OCI-LY3 (cell line): ENCODE results near the gene PIEZO2.

ENCODE experiments used
- H2AFZ ChIP-seq: fragments of 200-600, 300-600 bp; shearing (Covaris generic); 2 replicates; pipeline ENCODE4 v1.6.0; 2014; ENCODE audit warnings: antibody characterized with exemption, low read depth, low read length
- H3K27ac ChIP-seq: fragments of 200-600, 300-600 bp; sonication (generic); 2 replicates; pipeline ENCODE4 v1.5.1; 2014; ENCODE audit warnings: mild to moderate bottlenecking, low read length, moderate library complexity, mixed read lengths
- H3K27me3 ChIP-seq: fragments of 200-600, 300-600 bp; sonication (generic); 2 replicates; pipeline ENCODE4 v1.6.1; 2014; ENCODE audit warnings: low read depth, low read length, mixed read lengths
- H3K36me3 ChIP-seq: fragments of 200-600, 300-600 bp; sonication (generic); replicated peaks from 2 replicates; pipeline ENCODE3; 2014; ENCODE audit warnings: low read depth, low read length, mixed read lengths
- H3K4me1 ChIP-seq: fragments of 300-600, 200-600 bp; sonication (generic); 2 replicates; pipeline ENCODE4 v1.6.1; 2014; ENCODE audit warnings: low read length, mixed read lengths
- H3K4me2 ChIP-seq: fragments of 200-600, 300-600 bp; sonication (generic); 2 replicates; pipeline ENCODE4 v1.6.1; 2014; ENCODE audit warnings: low read length, mixed read lengths
- H3K4me3 ChIP-seq: fragments of 300-600, 200-600 bp; sonication (generic); 2 replicates; pipeline ENCODE4 v1.5.1; 2014; ENCODE audit warnings: antibody characterized with exemption, mild to moderate bottlenecking, low read length, moderate library complexity
- H3K79me2 ChIP-seq: fragments of 300-600, 200-600 bp; shearing (Covaris generic); 2 replicates; pipeline ENCODE4 v1.6.1; 2014; ENCODE audit warnings: mild to moderate bottlenecking, low read length, mixed read lengths
- H3K9ac ChIP-seq: fragments of 300-600, 200-600 bp; shearing (Covaris generic); 2 replicates; pipeline ENCODE4 v1.6.0; 2014; ENCODE audit warnings: mild to moderate bottlenecking, low read length, moderate library complexity
- H3K9me3 ChIP-seq: fragments of 200-600, 300-600 bp; shearing (Covaris generic); 2 replicates; pipeline ENCODE4 v1.6.1; 2014; ENCODE audit warnings: low read length, mixed read lengths; ENCODE audit not compliant: insufficient read depth
- H4K20me1 ChIP-seq: fragments of 200-600, 300-600 bp; sonication (generic); 2 replicates; pipeline ENCODE4 v1.6.1; 2016; ENCODE audit warnings: low read length, mixed read lengths; ENCODE audit not compliant: insufficient read depth
- EZH2phosphoT487 ChIP-seq: fragments of 200-600 bp; shearing (Covaris generic); IDR thresholded peaks from 2 replicates; pipeline ENCODE4 v1.6.1; 2018; ENCODE audit warnings: antibody characterized with exemption, mixed run types, low read depth
- TF ChIP-seq, protein P1 (sequence below): fragments of 200-600, 300-600 bp; sonication (generic); IDR thresholded peaks from 2 replicates; pipeline ENCODE4 v1.5.1; 2014; ENCODE audit warnings: antibody characterized with exemption, low read length, low read depth

Gene PIEZO2

DNA sequence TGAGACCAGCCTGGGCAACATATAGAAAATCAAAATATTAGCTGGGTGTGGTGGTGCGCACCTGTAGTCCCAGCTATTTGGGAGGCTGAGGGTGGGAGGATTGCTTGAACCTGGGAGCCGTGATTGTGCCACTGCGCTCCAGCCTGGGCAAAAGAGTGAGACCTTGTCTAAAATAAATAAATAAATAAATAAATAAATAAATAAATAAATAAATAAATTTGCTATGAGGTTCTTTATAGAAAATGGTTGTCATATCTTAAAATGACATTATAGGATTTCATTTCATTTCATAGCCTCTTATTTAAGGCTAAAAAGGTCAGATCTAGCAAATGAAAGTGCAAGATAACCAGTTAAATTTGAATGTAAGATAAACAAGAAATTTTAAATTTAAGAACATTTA lies 430.6 kb downstream of the PIEZO2 start:
- Histone ChIP-seq H3K4me3 (no peak overlapping the region), H3K4me1 (no peaks in the 10 kb centered on the region), H3K36me3 (no peaks in the 10 kb centered on the region), H3K27ac (no peak overlapping the region), H3K27me3 (peaks cover 9% of the 10 kb centered on the region; the same call in 1 of the 2 replicates), H3K79me2 (no peaks in the 10 kb centered on the region), H3K4me2 (no peak overlapping the region), H3K9ac (no peak overlapping the region), H3K9me3 (no peaks in the 10 kb centered on the region), H4K20me1 (no peaks in the 10 kb centered on the region), H2AFZ (no peak overlapping the region)
- TF ChIP-seq, protein P1, sequence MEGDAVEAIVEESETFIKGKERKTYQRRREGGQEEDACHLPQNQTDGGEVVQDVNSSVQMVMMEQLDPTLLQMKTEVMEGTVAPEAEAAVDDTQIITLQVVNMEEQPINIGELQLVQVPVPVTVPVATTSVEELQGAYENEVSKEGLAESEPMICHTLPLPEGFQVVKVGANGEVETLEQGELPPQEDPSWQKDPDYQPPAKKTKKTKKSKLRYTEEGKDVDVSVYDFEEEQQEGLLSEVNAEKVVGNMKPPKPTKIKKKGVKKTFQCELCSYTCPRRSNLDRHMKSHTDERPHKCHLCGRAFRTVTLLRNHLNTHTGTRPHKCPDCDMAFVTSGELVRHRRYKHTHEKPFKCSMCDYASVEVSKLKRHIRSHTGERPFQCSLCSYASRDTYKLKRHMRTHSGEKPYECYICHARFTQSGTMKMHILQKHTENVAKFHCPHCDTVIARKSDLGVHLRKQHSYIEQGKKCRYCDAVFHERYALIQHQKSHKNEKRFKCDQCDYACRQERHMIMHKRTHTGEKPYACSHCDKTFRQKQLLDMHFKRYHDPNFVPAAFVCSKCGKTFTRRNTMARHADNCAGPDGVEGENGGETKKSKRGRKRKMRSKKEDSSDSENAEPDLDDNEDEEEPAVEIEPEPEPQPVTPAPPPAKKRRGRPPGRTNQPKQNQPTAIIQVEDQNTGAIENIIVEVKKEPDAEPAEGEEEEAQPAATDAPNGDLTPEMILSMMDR = no peak
- no peak for TF ChIP-seq EZH2phosphoT487

DNA sequence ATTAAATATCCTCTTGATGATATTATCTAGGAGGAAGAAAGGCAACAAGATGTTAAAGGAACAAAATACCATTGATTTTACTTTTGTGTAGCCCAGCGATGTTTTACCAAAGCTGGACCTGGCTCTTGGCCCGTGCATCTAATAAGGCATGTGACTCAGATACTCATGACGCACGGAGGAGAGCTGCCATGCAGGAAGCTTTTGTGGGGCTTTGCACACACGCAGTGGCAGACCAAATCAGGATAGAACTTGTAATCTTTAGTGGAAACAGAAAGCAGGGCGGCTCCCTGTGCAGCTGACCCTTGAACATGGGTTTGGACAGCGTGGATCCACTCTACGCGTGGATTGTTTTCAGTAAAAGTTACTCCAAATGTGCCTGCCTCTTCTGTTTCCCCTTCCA lies 433.6 kb downstream of the PIEZO2 start:
- no peak overlapping the region for H3K9ac ChIP-seq
- no peak overlapping the region for H2AFZ ChIP-seq
- H3K4me1 ChIP-seq = no peaks in the 10 kb centered on the region
- TF ChIP-seq EZH2phosphoT487 = no peak
- no peaks in the 10 kb centered on the region for H3K9me3 ChIP-seq
- no peaks in the 10 kb centered on the region for H4K20me1 ChIP-seq
- H3K4me2 ChIP-seq = no peak overlapping the region
- H3K27ac ChIP-seq = no peak overlapping the region
- H3K4me3 ChIP-seq = no peak overlapping the region
- no peaks in the 10 kb centered on the region for H3K36me3 ChIP-seq
- peaks cover 15% of the 10 kb centered on the region for H3K27me3 ChIP-seq
- H3K79me2 ChIP-seq = no peaks in the 10 kb centered on the region

DNA sequence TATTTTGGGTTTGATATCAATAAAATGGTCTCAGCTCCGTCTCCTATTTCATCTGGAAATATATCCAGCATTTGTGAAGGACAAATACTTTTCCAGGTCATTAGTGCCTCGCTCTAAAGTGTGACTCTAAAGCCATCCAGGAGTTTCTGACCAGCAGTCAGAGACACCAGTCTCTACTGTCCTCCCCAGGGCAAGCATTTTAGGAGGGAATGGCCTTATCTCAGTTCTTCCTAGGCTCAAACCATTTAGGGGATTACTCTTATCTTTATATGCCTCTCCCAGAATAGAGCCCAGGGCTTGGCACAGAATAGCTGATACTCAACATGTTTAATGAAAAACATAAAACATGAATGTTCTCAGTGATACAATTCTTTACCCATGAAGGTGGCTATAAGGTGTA lies 436.0 kb downstream of the PIEZO2 start:
- H3K9me3 ChIP-seq = no peaks in the 10 kb centered on the region
- TF ChIP-seq, protein P1 = no peak
- H3K4me1 ChIP-seq = no peaks in the 10 kb centered on the region
- no peaks in the 10 kb centered on the region for H3K79me2 ChIP-seq
- H4K20me1 ChIP-seq = no peaks in the 10 kb centered on the region
- peaks cover 15% of the 10 kb centered on the region for H3K27me3 ChIP-seq
- no peak overlapping the region for H3K9ac ChIP-seq
- no peak overlapping the region for H3K4me2 ChIP-seq
- no peak overlapping the region for H3K4me3 ChIP-seq
- no peaks in the 10 kb centered on the region for H3K36me3 ChIP-seq
- H3K27ac ChIP-seq = no peak overlapping the region
- H2AFZ ChIP-seq = no peak overlapping the region

DNA sequence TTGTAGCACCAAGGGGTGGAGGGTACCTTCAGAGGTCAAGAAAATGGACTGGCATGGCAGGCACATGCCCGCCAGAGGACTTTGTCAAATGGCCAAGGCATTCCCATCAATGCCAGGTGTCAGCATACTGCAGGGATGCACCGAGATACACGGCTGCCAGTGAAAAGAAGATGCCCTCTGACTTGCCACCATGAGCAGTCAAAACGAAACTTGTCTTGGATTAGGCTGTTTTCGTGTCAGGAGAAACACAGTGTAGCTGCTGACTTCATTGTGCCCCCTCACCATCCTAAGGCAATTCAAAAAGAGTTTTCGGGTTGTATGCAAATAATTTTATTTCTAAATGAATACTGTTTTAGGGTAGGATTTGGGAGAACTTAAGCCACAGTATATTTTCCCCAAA lies 442.1 kb downstream of the PIEZO2 start:
- no peak overlapping the region for H3K4me3 ChIP-seq
- H3K9me3 ChIP-seq = no peaks in the 10 kb centered on the region
- H3K27ac ChIP-seq = no peak overlapping the region
- peaks cover 11% of the 10 kb centered on the region for H3K4me1 ChIP-seq
- H3K27me3 ChIP-seq = peaks cover 15% of the 10 kb centered on the region
- H2AFZ ChIP-seq = no peak overlapping the region
- no peaks in the 10 kb centered on the region for H3K36me3 ChIP-seq
- no peaks in the 10 kb centered on the region for H3K79me2 ChIP-seq
- H3K4me2 ChIP-seq = no peak overlapping the region
- no peak for TF ChIP-seq EZH2phosphoT487
- TF ChIP-seq, protein P1 = no peak
- H4K20me1 ChIP-seq = no peaks in the 10 kb centered on the region
- H3K9ac ChIP-seq = no peak overlapping the region

DNA sequence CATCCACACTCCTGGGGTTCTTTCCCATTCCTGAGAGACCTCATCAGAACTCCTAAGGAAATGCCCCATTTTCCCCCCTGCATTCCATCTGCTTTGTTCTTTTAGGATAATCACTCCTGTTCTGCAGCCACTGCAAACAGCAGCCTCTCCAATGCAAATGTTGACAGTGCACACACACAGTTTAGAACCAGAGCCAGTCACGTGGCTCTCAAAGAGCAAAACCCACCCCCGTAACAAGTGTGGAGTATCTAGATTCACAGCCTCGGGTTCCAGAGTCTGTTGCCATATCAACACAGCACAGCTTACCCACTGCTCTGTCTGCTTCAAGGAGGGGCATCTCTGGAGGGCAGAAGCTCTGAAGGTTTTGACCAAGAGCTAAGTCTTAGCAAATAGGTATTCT lies 443.6 kb downstream of the PIEZO2 start:
- Histone ChIP-seq H4K20me1 (no peaks in the 10 kb centered on the region), H3K79me2 (no peaks in the 10 kb centered on the region), H3K27me3 (peaks cover 12% of the 10 kb centered on the region; the same call in 1 of the 2 replicates), H3K4me2 (no peak overlapping the region), H3K4me3 (no peak overlapping the region), H2AFZ (no peak overlapping the region), H3K4me1 (peaks cover 17% of the 10 kb centered on the region), H3K9ac (no peak overlapping the region), H3K27ac (no peak overlapping the region), H3K36me3 (no peaks in the 10 kb centered on the region), H3K9me3 (no peaks in the 10 kb centered on the region)
- no peak for TF ChIP-seq EZH2phosphoT487
- TF ChIP-seq, protein P1 = no peak
